Memory B cell (primary cell): ENCODE data around the gene KCNK5.

Experiments used
- ATAC-seq: fragments of 150-1000 bp; cut with Tn5 transposase; 2 replicates; pipeline ENCODE4 v1.10.0; 2021; ENCODE audit warnings: low read depth, mild to moderate bottlenecking, moderate library complexity
- DNase-seq, 2 donors: peaks; one replicate each; pipeline ENCODE4 v3.0.0; 2022; ENCODE audit warnings: low spot score in 2 of 2
- H3K27ac Mint-ChIP-seq: one replicate; pipeline ENCODE4 v1.8.0; 2022; ENCODE audit warnings: mild to moderate bottlenecking, moderate library complexity, mixed read lengths
- H3K27me3 Mint-ChIP-seq: one replicate; pipeline ENCODE4 v1.8.0; 2022; ENCODE audit warnings: mixed read lengths
- H3K36me3 Mint-ChIP-seq: one replicate; pipeline ENCODE4 v1.8.0; 2022; ENCODE audit warnings: mild to moderate bottlenecking, mixed read lengths
- H3K4me1 Mint-ChIP-seq: one replicate; pipeline ENCODE4 v1.8.0; 2022; ENCODE audit warnings: mixed read lengths
- H3K4me3 Mint-ChIP-seq: one replicate; pipeline ENCODE4 v1.8.0; 2022; ENCODE audit warnings: mild to moderate bottlenecking, moderate library complexity, mixed read lengths
- H3K9me3 Mint-ChIP-seq: one replicate; pipeline ENCODE4 v1.8.0; 2022; ENCODE audit warnings: mixed read lengths

The KCNK5 gene

GRCh38 chr6:39193201-39193791, 36.0 kb downstream of the KCNK5 start:
- peaks cover 20% of the 10 kb centered on the region for H3K4me1 Mint-ChIP-seq
- peaks cover 4% of the 10 kb centered on the region for H3K27me3 Mint-ChIP-seq
- DNase-seq: no peak
- H3K36me3 Mint-ChIP-seq: no peaks in the 10 kb centered on the region
- no peak overlapping the region for H3K4me3 Mint-ChIP-seq
- no peak for ATAC-seq
- H3K27ac Mint-ChIP-seq: no peak overlapping the region
- no peaks in the 10 kb centered on the region for H3K9me3 Mint-ChIP-seq

GRCh38 chr6:39192736-39193135, 36.5 kb downstream of the KCNK5 start:
- Mint-ChIP-seq H3K4me1 (peaks cover 15% of the 10 kb centered on the region), H3K27ac (no peak overlapping the region), H3K4me3 (no peak overlapping the region), H3K27me3 (peaks cover 4% of the 10 kb centered on the region), H3K36me3 (no peaks in the 10 kb centered on the region), H3K9me3 (no peaks in the 10 kb centered on the region)
- ATAC-seq (no peak), DNase-seq (no peak)

GRCh38 chr6:39191236-39191930, 37.9 kb downstream of the KCNK5 start:
- no peaks in the 10 kb centered on the region for H3K36me3 Mint-ChIP-seq
- H3K4me3 Mint-ChIP-seq: no peak overlapping the region
- H3K4me1 Mint-ChIP-seq: peaks cover 4% of the 10 kb centered on the region
- H3K9me3 Mint-ChIP-seq: no peaks in the 10 kb centered on the region
- DNase-seq (no peak), ATAC-seq (no peak)
- peaks cover 4% of the 10 kb centered on the region for H3K27me3 Mint-ChIP-seq
- H3K27ac Mint-ChIP-seq: no peak overlapping the region

- no peak for ATAC-seq
- H3K27ac Mint-ChIP-seq: no peak overlapping the region
- peaks cover 4% of the 10 kb centered on the region for H3K4me1 Mint-ChIP-seq
- no peaks in the 10 kb centered on the region for H3K9me3 Mint-ChIP-seq
- no peaks in the 10 kb centered on the region for H3K36me3 Mint-ChIP-seq
- DNase-seq: no peak
- peaks cover 4% of the 10 kb centered on the region for H3K27me3 Mint-ChIP-seq
- H3K4me3 Mint-ChIP-seq: no peak overlapping the region
Measured at GRCh38 chr6:39190545-39191235, 38.6 kb downstream of the KCNK5 start.

- DNase-seq: no peak
- peaks cover 4% of the 10 kb centered on the region for H3K4me1 Mint-ChIP-seq
- no peak overlapping the region for H3K4me3 Mint-ChIP-seq
- H3K27me3 Mint-ChIP-seq: peaks cover 4% of the 10 kb centered on the region
- ATAC-seq: no peak
- H3K9me3 Mint-ChIP-seq: no peaks in the 10 kb centered on the region
- H3K27ac Mint-ChIP-seq: no peak overlapping the region
- no peaks in the 10 kb centered on the region for H3K36me3 Mint-ChIP-seq
Measured at GRCh38 chr6:39189915-39190544, 39.2 kb downstream of the KCNK5 start.

- H3K27me3 Mint-ChIP-seq: peaks cover 4% of the 10 kb centered on the region
- no peaks in the 10 kb centered on the region for H3K9me3 Mint-ChIP-seq
- no peak overlapping the region for H3K27ac Mint-ChIP-seq
- no peak overlapping the region for H3K4me3 Mint-ChIP-seq
- DNase-seq (no peak), ATAC-seq (no peak)
- peaks cover 4% of the 10 kb centered on the region for H3K4me1 Mint-ChIP-seq
- no peaks in the 10 kb centered on the region for H3K36me3 Mint-ChIP-seq
Measured at GRCh38 chr6:39189131-39189530, 40.1 kb downstream of the KCNK5 start.

- no peak overlapping the region for H3K27ac Mint-ChIP-seq
- ATAC-seq (no peak), DNase-seq (no peak)
- peaks cover 4% of the 10 kb centered on the region for H3K27me3 Mint-ChIP-seq
- no peaks in the 10 kb centered on the region for H3K9me3 Mint-ChIP-seq
- peaks cover 4% of the 10 kb centered on the region for H3K4me1 Mint-ChIP-seq
- no peaks in the 10 kb centered on the region for H3K36me3 Mint-ChIP-seq
- no peak overlapping the region for H3K4me3 Mint-ChIP-seq
Measured at GRCh38 chr6:39188571-39188970, 40.7 kb downstream of the KCNK5 start.

GRCh38 chr6:39188098-39188450, 41.2 kb downstream of the KCNK5 start:
- ATAC-seq (no peak), DNase-seq (no peak)
- no peaks in the 10 kb centered on the region for H3K9me3 Mint-ChIP-seq
- H3K36me3 Mint-ChIP-seq: no peaks in the 10 kb centered on the region
- H3K27me3 Mint-ChIP-seq: peaks cover 4% of the 10 kb centered on the region
- H3K4me1 Mint-ChIP-seq: peaks cover 4% of the 10 kb centered on the region
- no peak overlapping the region for H3K27ac Mint-ChIP-seq
- no peak overlapping the region for H3K4me3 Mint-ChIP-seq

GRCh38 chr6:39184906-39185580, 44.2 kb downstream of the KCNK5 start:
- ATAC-seq: no peak
- Mint-ChIP-seq H3K4me1 (peaks cover 4% of the 10 kb centered on the region), H3K4me3 (no peak overlapping the region), H3K36me3 (no peaks in the 10 kb centered on the region), H3K9me3 (no peaks in the 10 kb centered on the region), H3K27me3 (peaks cover 6% of the 10 kb centered on the region), H3K27ac (no peak overlapping the region)
- DNase-seq: no peak

GRCh38 chr6:39182604-39183003, 46.7 kb downstream of the KCNK5 start:
- DNase-seq: no peak
- Mint-ChIP-seq H3K4me3 (no peak overlapping the region), H3K27me3 (peaks cover 5% of the 10 kb centered on the region), H3K9me3 (peaks cover 1% of the 10 kb centered on the region), H3K27ac (no peak overlapping the region), H3K36me3 (no peaks in the 10 kb centered on the region), H3K4me1 (no peaks in the 10 kb centered on the region)
- ATAC-seq: no peak

- H3K27me3 Mint-ChIP-seq: peaks cover 5% of the 10 kb centered on the region
- H3K36me3 Mint-ChIP-seq: no peaks in the 10 kb centered on the region
Measured at GRCh38 chr6:39181826-39182225, 47.4 kb downstream of the KCNK5 start.

GRCh38 chr6:39181333-39181732, 47.9 kb downstream of the KCNK5 start:
- Mint-ChIP-seq H3K36me3 (no peaks in the 10 kb centered on the region), H3K27me3 (peaks cover 5% of the 10 kb centered on the region), H3K27ac (no peak overlapping the region), H3K9me3 (peaks cover 8% of the 10 kb centered on the region), H3K4me1 (no peaks in the 10 kb centered on the region), H3K4me3 (no peak overlapping the region)
- DNase-seq (no peak), ATAC-seq (no peak)

More at GRCh38 chr6:39181826-39182225, 47.4 kb downstream of the KCNK5 start:
- Mint-ChIP-seq H3K9me3 (peaks cover 6% of the 10 kb centered on the region), H3K4me1 (no peaks in the 10 kb centered on the region), H3K4me3 (no peak overlapping the region), H3K27ac (no peak overlapping the region)
- no peak for ATAC-seq
- no peak for DNase-seq

GRCh38 chr6:39178804-39179203, 50.5 kb downstream of the KCNK5 start:
- Mint-ChIP-seq H3K36me3 (no peaks in the 10 kb centered on the region), H3K9me3 (peaks cover 8% of the 10 kb centered on the region), H3K27ac (no peak overlapping the region), H3K4me3 (no peak overlapping the region), H3K27me3 (peaks cover 5% of the 10 kb centered on the region), H3K4me1 (no peaks in the 10 kb centered on the region)
- no peak for ATAC-seq
- DNase-seq: no peak

- Mint-ChIP-seq H3K9me3 (peaks cover 8% of the 10 kb centered on the region), H3K27ac (no peak overlapping the region), H3K27me3 (peaks cover 7% of the 10 kb centered on the region), H3K36me3 (no peaks in the 10 kb centered on the region), H3K4me3 (no peak overlapping the region), H3K4me1 (no peaks in the 10 kb centered on the region)
- no peak for DNase-seq
- ATAC-seq: no peak
Measured at GRCh38 chr6:39178235-39178634, 51.0 kb downstream of the KCNK5 start.
